H9 (cell line): ENCODE data around the gene RGS14. TPM values are rescaled to one million over a fixed set of nuclear protein-coding genes. Genes with fewer than 3 reads are reported as not detected.

Experiments used
- DNase-seq: peaks from one replicate; pipeline ENCODE4 v3.0.0-alpha.2; 2017
- H2AFZ ChIP-seq: one replicate; pipeline ENCODE4 v1.6.1; 2013; ENCODE audit warnings: mild to moderate bottlenecking, low read length, control low read depth, moderate library complexity
- H2AK5ac ChIP-seq: 2 replicates; pipeline ENCODE4 v1.6.1; 2013; ENCODE audit warnings: low read length, control low read depth, mixed read lengths; ENCODE audit not compliant: insufficient read length
- H2BK120ac ChIP-seq: one replicate; pipeline ENCODE4 v1.6.1; 2013; ENCODE audit warnings: low read depth, mild to moderate bottlenecking, low read length, control low read depth, inconsistent platforms; ENCODE audit not compliant: poor library complexity, severe bottlenecking
- H2BK12ac ChIP-seq: 2 replicates; pipeline ENCODE4 v1.6.1; 2013; ENCODE audit warnings: low read length, control low read depth, mixed read lengths, low read depth; ENCODE audit not compliant: insufficient read length
- H2BK15ac ChIP-seq: 2 replicates; pipeline ENCODE4 v1.6.1; 2013; ENCODE audit warnings: low read depth, low read length, control low read depth
- H2BK20ac ChIP-seq: one replicate; pipeline ENCODE4 v1.6.1; 2013; ENCODE audit warnings: low read depth, mild to moderate bottlenecking, low read length, control low read depth, inconsistent platforms; ENCODE audit not compliant: poor library complexity, severe bottlenecking
- H2BK5ac ChIP-seq: 2 replicates; pipeline ENCODE4 v1.6.1; 2013; ENCODE audit warnings: low read length, control low read depth, mixed read lengths; ENCODE audit not compliant: insufficient read length
- H3K14ac ChIP-seq: 2 replicates; pipeline ENCODE4 v1.6.1; 2013; ENCODE audit warnings: low read length, control low read depth; ENCODE audit not compliant: insufficient read depth
- H3K18ac ChIP-seq: 2 replicates; pipeline ENCODE4 v1.6.1; 2013; ENCODE audit warnings: low read depth, mild to moderate bottlenecking, mixed read lengths, low read length, control low read depth; ENCODE audit not compliant: insufficient read length
- H3K23ac ChIP-seq: 2 replicates; pipeline ENCODE4 v1.6.1; 2013; ENCODE audit warnings: low read length, control low read depth, mixed read lengths, low read depth; ENCODE audit not compliant: insufficient read length
- H3K23me2 ChIP-seq: 2 replicates; pipeline ENCODE4 v1.6.1; 2013; ENCODE audit warnings: low read depth, mild to moderate bottlenecking, mixed read lengths, low read length, control low read depth; ENCODE audit not compliant: insufficient read length, poor library complexity, severe bottlenecking
- H3K27ac ChIP-seq: 2 replicates; pipeline ENCODE4 v1.5.1; 2013; ENCODE audit warnings: low read length, control low read depth, mixed read lengths, low read depth; ENCODE audit not compliant: insufficient read length
- H3K27me3 ChIP-seq: 2 replicates; pipeline ENCODE4 v1.6.1; 2013; ENCODE audit warnings: low read length, control low read depth, inconsistent platforms; ENCODE audit not compliant: insufficient read depth
- H3K4ac ChIP-seq: 2 replicates; pipeline ENCODE4 v1.6.1; 2013; ENCODE audit warnings: low read depth, mild to moderate bottlenecking, control low read depth, inconsistent platforms, low read length, moderate library complexity
- H3K4me1 ChIP-seq: 2 replicates; pipeline ENCODE4 v1.6.1; 2013; ENCODE audit warnings: low read length, control low read depth, inconsistent platforms; ENCODE audit not compliant: insufficient read depth
- H3K4me2 ChIP-seq: 2 replicates; pipeline ENCODE4 v1.6.1; 2013; ENCODE audit warnings: low read length, control low read depth, mixed read lengths; ENCODE audit not compliant: insufficient read length, insufficient read depth
- H3K56ac ChIP-seq: 2 replicates; pipeline ENCODE4 v1.6.1; 2013; ENCODE audit warnings: low read depth, mild to moderate bottlenecking, mixed read lengths, low read length, control low read depth; ENCODE audit not compliant: insufficient read length
- H3K79me1 ChIP-seq: 2 replicates; pipeline ENCODE4 v1.6.1; 2013; ENCODE audit warnings: low read depth, mild to moderate bottlenecking, moderate library complexity, low read length, control low read depth, inconsistent platforms; ENCODE audit not compliant: insufficient read depth, poor library complexity, severe bottlenecking
- H3K79me2 ChIP-seq: 2 replicates; pipeline ENCODE4 v1.6.1; 2013; ENCODE audit warnings: low read length, control low read depth, inconsistent platforms; ENCODE audit not compliant: insufficient read depth
- H3K9ac ChIP-seq: 2 replicates; pipeline ENCODE4 v1.6.1; 2013; ENCODE audit warnings: low read length, control low read depth, mixed read lengths; ENCODE audit not compliant: insufficient read length; ENCODE audit errors: extremely low read depth
- H3K9me3 ChIP-seq: one replicate; pipeline ENCODE4 v1.6.1; 2013; ENCODE audit warnings: low read depth, low read length, inconsistent platforms; ENCODE audit not compliant: control insufficient read depth
- H3T11ph ChIP-seq: one replicate; pipeline ENCODE4 v1.6.1; 2013; ENCODE audit warnings: mild to moderate bottlenecking, low read length, control low read depth, inconsistent platforms
- H4K20me1 ChIP-seq: one replicate; pipeline ENCODE4 v1.6.1; 2013; ENCODE audit not compliant: control insufficient read depth, insufficient read length, insufficient read depth
- H4K5ac ChIP-seq: 2 replicates; pipeline ENCODE4 v1.6.1; 2013; ENCODE audit warnings: low read depth, mild to moderate bottlenecking, mixed read lengths, low read length, control low read depth; ENCODE audit not compliant: insufficient read length
- H4K8ac ChIP-seq: replicated peaks from 2 replicates; pipeline ENCODE4 v1.6.1; 2013; ENCODE audit warnings: low read length, control low read depth, mixed read lengths, low read depth; ENCODE audit not compliant: insufficient read length
- H4K91ac ChIP-seq: 2 replicates; pipeline ENCODE4 v1.6.1; 2013; ENCODE audit warnings: low read depth, mild to moderate bottlenecking, moderate library complexity, mixed read lengths, low read length, control low read depth; ENCODE audit not compliant: insufficient read length
- H3K27ac Mint-ChIP-seq, 3 experiments: 2 replicates in 2 of 3; 3 replicates in 1 of 3; pipeline ENCODE4 v1.8.0; 2020 to 2021; ENCODE audit warnings: mixed read lengths in 3 of 3, mild to moderate bottlenecking in 1 of 3, moderate library complexity in 1 of 3
- H3K27me3 Mint-ChIP-seq: 2 replicates; pipeline ENCODE4 v1.8.0; 2021; ENCODE audit warnings: low read depth, mild to moderate bottlenecking, moderate library complexity, mixed read lengths
- H3K36me3 Mint-ChIP-seq, 3 experiments: 2 replicates in 2 of 3; 3 replicates in 1 of 3; pipeline ENCODE4 v1.8.0; 2020 to 2021; ENCODE audit warnings: low read depth in 3 of 3, mixed read lengths in 3 of 3; ENCODE audit not compliant: insufficient read depth in 1 of 3
- H3K4me1 Mint-ChIP-seq, 2 experiments: 2 replicates each; pipeline ENCODE4 v1.8.0; 2020; ENCODE audit warnings: mixed read lengths in 2 of 2
- H3K4me3 Mint-ChIP-seq, 2 experiments: 2 replicates in 1 of 2; 3 replicates in 1 of 2; pipeline ENCODE4 v1.8.0; 2020 to 2021; ENCODE audit warnings: mild to moderate bottlenecking in 2 of 2, mixed read lengths in 2 of 2, moderate library complexity in 1 of 2
- H3K9me3 Mint-ChIP-seq, 2 experiments: 2 replicates in 1 of 2; 3 replicates in 1 of 2; pipeline ENCODE4 v1.8.0; 2020; ENCODE audit warnings: mild to moderate bottlenecking in 2 of 2, mixed read lengths in 2 of 2, moderate library complexity in 1 of 2
- WGBS: extraction: QIAGEN DNeasy Blood & Tissue Kit; methylation state at CpG from one replicate; pipeline ENCODE4 v1.1.7; 2013; ENCODE audit warnings: missing lambda C conversion rate, low lambda C conversion rate, mixed read lengths; ENCODE audit not compliant: insufficient read length; ENCODE audit errors: extremely low coverage; 5-methylcytosine and 5-hydroxymethylcytosine counted together
- total RNA-seq: library from RNA; stranded (reverse); gene quantifications from 2 replicates; pipeline ENCODE4 v1.2.1, GENCODE V29; 2021
- TF ChIP-seq, protein P1 (sequence below): fragments of 200-600 bp; sonication (generic); conservative IDR thresholded peaks from 3 replicates; pipeline ENCODE4 v1.8.0; 2021; ENCODE audit warnings: antibody characterized with exemption, mild to moderate bottlenecking

RGS14 gene
- total RNA-seq, 1 experiment from 2014 or later, result 12.3 TPM

DNA sequence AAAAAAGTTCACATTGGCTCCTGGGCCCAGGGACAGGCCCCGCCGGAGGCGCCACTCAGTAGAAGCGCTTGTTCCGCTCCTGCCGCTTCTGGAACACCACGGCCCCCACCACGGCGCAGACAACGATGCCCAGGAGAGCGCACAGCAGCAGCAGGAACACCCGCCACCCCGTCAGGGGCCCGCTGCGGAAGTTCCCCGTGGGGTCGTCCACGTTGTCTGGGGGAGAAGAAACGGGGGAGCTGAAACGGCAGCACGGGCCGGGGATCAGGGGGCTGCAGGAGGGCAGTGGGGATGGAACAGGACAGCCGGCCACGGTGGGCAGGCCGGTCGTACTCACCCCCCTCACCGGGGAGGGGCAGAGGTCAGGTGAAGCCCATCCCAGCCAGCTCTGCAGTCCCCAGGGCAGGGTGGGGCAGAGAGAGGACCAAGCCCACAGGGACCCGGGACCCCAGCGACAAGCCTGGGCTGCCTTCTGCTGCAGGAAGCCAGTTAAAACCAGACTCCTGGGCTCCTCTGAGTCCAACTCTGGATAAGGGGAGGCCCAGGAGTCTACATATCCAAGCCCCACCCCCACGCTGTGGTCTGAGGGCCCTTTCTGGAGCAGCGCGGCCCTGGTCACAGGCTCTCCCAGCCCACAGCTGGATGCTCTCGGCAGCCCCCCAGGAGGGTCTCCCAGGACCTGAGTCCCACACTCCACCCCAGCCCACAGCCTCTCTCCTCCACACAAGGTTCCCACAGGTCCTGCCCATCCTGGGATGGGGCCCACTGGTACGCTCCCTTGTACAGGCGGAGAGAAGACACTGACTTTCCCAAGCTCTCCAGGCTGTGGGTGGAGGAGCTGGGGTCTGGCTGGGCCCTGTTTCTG lies 25.5 kb upstream of the RGS14 start:
- Histone ChIP-seq H4K5ac (no peak overlapping the region), H2BK5ac (no peak overlapping the region), H3K9me3 (no peaks in the 10 kb centered on the region), H4K20me1 (peaks cover 2% of the 10 kb centered on the region), H3K56ac (no peak overlapping the region), H2BK15ac (no peak overlapping the region), H3K4me1 (no peaks in the 10 kb centered on the region; the same call in 1 of the 2 replicates), H3K9ac (no peak overlapping the region), H2AFZ (no peak overlapping the region), H3K4ac (no peak overlapping the region), H2BK12ac (no peak overlapping the region), H2AK5ac (no peak overlapping the region), H3K4me2 (no peak overlapping the region), H3T11ph (no peak overlapping the region), H4K91ac (no peak overlapping the region), H2BK120ac (no peak overlapping the region), H2BK20ac (no peak overlapping the region), H3K14ac (no peak overlapping the region), H4K8ac (no peak overlapping the region), H3K18ac (no peak overlapping the region), H3K27me3 (no peaks in the 10 kb centered on the region), H3K79me1 (no peaks in the 10 kb centered on the region), H3K23ac (no peak overlapping the region), H3K79me2 (no peaks in the 10 kb centered on the region), H3K23me2 (no peaks in the 10 kb centered on the region), H3K27ac (no peak overlapping the region)
- H3K27ac Mint-ChIP-seq, result no peak overlapping the region
- H3K9me3 Mint-ChIP-seq, result no peaks in the 10 kb centered on the region
- no CpG with 5 or more reads among the region's 35 CpGs for WGBS
- TF ChIP-seq, protein P1, sequence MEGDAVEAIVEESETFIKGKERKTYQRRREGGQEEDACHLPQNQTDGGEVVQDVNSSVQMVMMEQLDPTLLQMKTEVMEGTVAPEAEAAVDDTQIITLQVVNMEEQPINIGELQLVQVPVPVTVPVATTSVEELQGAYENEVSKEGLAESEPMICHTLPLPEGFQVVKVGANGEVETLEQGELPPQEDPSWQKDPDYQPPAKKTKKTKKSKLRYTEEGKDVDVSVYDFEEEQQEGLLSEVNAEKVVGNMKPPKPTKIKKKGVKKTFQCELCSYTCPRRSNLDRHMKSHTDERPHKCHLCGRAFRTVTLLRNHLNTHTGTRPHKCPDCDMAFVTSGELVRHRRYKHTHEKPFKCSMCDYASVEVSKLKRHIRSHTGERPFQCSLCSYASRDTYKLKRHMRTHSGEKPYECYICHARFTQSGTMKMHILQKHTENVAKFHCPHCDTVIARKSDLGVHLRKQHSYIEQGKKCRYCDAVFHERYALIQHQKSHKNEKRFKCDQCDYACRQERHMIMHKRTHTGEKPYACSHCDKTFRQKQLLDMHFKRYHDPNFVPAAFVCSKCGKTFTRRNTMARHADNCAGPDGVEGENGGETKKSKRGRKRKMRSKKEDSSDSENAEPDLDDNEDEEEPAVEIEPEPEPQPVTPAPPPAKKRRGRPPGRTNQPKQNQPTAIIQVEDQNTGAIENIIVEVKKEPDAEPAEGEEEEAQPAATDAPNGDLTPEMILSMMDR, result no peak
- peaks cover 12 to 75% (median 66%) of the 10 kb centered on the region in 3 experiments; a peak in 6 of 7 replicates for H3K36me3 Mint-ChIP-seq
- peaks cover 16 to 22% of the 10 kb centered on the region in 2 experiments for H3K4me1 Mint-ChIP-seq
- DNase-seq, result no peak
- no peaks in the 10 kb centered on the region for H3K27me3 Mint-ChIP-seq
- H3K4me3 Mint-ChIP-seq, result no peak overlapping the region
